HG03439 (cell line): ENCODE results near the gene UPK2.

ENCODE experiments used
- ATAC-seq: cut with Tn5 transposase; IDR thresholded peaks from one replicate; pipeline ENCODE4 v1.9.1; 2021; ENCODE audit warnings: mild to moderate bottlenecking, moderate library complexity; ENCODE audit not compliant: unreplicated experiment

Gene UPK2

DNA sequence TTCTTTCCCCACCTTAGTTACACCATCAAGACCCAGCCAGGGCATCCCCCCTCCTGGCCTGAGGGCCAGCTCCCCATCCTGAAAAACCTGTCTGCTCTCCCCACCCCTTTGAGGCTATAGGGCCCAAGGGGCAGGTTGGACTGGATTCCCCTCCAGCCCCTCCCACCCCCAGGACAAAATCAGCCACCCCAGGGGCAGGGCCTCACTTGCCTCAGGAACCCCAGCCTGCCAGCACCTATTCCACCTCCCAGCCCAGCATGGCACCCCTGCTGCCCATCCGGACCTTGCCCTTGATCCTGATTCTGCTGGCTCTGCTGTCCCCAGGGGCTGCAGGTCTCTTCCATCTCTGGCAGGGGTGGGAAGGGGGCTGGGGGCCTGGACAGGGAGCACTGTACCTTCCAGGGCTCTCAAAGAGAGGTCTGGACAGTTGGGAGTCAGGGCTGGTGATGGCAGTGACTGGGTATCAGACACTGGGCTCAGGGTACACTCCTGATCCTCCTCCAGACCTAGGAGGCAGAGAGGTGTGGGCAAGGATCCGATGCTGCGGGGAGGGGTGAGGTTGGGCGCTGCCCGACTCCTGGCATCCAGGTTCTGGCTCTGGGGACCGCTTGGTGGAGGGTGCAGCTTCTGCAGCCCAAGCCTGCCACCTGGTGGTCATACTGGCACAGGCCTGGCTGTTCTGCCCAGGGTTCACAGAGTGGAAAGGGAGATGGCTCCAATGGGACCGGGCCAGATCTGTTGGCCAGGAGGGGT is at the start of gene UPK2:
UPK2 (plus strand) TSS at position 205 of the 753 bp plus-strand sequence; CDS start at position 258, 53 bp downstream.
- ATAC-seq: peak; percentile 64

DNA sequence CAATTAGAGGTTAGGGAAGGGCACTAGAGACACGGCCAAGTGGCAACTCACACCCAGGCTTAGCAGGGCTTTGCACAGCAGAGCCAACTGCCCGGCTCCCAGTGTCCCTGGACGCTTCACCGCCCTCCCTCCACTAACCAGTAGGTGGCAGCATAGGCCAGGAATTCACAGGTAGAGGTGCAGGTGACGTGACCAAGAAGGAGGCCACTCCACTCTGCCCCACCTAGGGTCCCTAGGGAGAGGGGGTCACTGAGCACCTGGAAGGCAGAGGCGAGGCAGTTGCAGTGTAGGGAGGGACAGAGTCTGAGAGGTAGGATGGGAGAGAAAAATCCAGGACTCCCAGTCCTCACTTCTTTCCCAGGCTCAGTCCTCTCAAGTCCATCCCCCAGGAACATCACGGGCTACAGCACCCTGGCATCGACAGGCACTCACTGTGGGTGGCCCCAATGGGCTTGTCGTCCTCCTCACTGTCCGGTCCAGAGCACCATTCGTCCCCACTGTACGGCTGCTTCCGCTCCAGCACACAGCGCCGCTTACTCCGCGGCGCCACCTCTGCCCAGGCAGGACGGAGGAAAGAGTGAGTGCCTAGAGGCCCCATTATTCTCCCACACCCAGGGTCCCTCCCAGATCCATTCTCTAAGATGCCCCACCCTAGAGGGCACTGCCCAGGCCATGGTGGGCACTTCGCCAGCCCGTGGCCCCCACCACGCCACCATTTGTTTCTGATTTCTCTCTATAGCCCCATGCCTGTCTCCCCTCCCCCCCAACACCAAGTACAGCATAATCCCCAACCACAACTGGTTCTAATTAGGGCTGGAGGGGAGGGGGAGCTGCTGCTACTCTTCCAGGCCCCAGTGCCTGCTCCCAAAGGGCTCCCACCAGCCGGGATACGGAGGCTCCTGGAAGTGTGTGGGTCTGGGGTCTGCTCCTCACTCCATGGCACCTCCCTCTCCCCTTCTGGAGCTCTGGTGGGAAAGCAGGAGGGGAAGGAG is 48.8 kb upstream of the UPK2 start:
- ATAC-seq: peak; percentile 70

- ATAC-seq: no peak
Observed at GRCh38 chr11:118908264-118908663, 47.8 kb upstream of the UPK2 start.

GRCh38 chr11:118908901-118909618 is 47.0 kb upstream of the UPK2 start:
- no peak for ATAC-seq

DNA sequence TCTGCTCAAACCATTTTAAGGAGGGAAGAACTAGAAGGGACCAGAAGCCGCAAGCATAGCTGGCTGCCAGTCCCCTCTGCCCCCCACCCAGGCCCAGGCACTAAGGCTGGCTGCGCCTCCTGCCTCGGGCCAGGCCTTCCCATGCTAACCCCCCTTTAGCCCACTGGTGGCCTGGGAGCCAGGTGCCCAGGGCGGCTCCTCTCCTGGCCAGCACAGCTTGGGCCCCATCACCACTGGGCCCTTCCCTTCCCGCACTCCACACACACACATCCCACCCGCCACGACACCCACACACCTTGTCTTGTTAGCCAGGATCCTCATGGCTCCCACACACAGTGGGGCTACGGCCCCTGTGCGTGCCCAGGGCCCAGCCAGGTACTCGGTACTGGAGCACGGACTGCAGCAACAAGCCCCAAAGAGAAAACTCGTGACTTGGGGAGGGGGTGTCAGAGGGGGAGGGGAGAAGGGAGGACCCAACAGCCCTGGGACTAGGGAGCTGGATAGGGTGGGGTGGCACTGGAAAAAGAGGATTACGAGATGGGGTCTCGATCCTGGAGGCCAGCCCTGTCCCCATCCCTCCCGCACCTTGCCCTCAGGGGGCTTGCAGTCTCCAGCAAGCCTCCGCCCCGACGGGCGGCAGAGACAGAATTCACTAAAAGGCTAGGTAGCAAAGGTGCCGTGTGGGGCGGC is 46.3 kb upstream of the UPK2 start:
- ATAC-seq: no peak

DNA sequence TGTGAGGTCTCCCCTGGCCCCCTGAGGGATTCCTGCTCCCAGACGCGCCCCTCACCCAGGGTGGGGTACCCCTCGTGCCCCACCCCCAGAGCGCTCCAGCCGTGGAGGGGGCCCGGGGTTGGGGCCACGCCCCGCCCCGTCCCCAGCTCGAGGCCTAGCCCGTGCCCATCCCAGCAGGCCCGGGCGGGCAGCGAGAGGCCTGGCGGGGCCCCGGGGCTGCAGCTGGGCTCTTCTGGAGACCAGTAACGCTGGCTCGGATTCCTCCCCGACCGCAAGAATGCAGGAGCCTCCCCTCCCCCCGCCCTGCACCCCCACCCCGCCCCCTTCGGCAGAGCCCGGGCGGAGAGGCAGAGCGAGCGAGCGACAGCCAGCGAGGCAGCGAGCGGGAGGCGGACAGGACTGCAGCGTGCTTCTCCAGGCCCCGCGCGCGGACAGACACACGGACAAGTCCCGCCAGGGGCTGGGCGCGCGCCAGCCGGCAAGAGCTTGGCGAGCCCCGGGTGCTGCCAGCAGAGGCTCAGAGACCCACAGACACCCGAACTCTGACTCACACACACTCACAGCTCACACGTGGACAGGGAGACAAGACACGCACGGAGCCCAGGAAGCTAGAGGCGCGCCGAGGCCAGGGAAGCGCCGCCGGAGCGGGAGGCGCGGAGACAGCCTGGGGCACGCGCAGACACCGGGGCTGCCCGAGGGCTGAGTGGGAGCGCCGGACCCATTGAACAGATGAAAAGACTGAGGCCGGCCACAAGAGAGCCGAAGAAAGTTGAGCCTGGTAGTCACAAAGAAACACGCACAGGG is 45.6 kb upstream of the UPK2 start:
- ATAC-seq: no peak

DNA sequence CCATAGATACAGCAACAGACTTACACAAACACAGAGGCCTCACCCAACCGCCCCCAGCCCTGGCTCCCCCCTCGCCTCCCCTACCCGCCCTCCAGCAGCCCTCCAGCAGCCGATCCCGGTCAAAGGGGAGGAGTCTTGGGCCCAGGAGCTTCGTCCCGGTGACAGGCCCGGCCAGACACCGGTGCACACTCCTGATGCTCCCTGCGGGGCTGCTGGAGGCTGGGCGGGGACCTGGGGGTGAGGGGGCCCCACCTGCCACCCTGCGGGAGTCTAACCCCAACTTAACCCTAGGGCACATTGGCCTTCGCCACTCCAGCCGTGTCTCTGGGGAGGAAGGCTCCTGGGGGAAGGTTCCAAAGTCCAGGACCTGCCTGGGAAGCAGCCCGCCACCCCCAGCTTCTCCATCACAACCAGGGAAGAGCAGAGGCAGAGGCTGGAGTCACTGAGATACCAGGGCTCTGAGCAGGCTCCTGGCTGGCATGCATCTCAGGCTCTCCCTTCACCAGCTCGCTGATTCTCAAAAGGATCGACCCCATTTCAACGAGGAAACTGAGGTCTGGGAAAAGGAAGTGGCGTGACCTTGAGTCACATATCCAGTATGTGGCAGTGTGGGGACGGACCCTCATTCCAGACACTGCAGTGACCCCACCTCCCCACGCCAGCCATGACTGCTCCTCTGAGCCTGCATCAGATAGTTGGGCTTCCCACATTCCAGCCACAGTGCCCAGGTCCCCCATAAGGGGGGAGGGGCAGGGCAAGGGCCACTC is 44.8 kb upstream of the UPK2 start:
- no peak for ATAC-seq

DNA sequence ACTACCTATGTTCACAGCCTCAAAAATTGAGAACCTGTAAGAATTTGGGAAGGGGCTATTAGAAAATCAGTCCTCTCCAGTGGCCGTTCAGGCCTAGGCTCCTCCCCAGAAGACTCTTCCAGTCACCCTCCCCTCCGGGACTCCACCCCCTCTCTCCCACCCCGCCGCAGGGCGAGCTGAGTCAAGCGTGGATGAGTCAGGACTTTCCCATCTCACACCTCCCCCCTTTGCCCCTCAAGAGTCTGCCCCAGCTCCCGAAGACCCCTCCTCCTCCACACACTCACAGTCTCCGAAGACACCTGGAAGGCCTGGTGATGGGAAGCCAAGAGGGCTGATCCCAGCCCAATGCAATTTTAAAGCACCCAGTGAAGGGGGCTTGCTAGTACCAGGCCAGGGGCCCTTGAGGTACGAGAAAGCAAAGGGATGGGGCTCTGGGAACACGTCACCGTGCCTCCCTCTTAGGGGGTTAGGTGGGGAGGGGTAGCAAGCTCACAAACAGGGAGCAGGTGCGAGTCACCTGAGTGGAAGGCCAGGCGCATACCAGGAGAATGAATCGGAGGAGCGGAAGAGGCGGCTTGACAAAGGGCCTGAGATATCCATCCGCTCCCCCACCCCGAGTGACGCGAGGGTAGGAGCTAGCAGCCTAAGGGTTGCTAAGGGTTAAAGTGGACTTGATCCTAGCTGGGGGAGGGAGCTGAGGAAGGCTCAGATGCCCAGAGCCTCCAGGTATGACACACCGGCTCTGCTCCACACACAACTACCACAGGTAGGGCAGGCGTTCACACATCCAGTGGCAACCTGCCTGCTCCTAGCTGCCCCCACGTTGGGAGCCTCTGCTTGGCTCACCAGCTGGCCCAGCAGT is 44.0 kb upstream of the UPK2 start:
- ATAC-seq: no peak

DNA sequence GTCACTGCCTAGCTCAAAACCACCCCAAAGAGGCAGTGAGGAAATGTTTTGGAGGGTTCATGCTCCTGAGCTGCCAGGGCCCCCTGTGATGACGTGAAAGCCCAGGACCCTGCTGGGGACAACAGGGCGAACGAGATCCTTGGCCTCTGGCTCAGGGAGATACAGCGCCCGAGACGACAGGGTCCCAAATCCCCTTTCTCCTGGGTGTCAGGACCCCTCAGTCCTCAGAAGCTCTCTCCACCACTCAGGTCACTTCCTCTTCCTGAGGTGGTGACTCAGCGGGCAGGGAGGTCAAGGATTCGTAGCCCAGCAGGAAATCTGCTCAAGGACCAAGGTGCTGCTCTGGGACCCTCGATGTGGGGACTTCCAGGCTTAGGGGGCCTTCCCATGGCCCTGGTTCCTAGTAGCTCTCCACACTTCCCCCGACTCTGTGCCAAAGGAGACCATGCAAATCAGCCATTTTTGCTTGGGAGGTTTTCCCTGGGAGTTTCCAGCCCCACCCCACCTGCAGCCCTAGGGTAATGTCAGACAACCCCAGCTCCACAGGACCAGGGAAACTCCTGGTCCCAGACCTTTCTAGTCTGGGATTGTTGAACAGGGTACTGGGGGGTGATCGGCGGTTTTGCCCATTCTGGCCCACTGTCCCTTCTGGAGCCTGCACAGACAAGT is 43.2 kb upstream of the UPK2 start:
- no peak for ATAC-seq

DNA sequence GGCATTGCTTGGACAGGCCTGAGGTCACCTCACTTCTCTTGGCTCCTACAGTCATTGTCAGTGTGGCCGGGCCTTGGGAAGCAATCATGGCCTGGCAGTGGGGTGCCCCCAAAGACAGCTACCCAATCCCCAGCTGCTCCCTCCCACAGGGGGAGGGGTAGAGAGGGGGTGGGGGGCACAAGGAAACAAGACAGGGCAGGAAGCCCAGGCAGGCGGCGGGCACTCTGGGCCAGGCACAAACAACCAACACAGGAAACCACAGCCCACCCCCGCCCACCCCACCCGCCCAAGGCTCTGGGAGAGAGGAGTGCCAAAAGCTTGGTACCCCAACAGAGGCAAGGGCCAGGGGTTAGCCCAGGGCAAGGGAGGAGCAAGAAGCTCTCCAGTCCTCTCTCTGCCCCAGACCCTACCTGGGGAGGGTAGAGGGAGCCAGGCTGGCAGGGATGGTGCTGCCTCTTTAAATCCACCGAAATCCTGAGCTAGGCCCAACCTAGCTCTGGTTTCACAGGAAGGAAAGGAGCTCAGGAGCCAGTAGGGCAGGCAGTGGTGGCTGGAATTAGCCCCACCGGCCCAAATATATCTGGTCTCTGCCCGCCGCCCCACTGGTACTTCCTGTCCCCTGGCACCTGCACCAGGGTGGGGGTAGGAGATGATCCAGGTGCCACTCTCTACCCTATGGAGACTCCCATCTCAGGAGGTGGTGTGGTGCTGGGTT is 42.5 kb upstream of the UPK2 start:
- ATAC-seq: no peak

DNA sequence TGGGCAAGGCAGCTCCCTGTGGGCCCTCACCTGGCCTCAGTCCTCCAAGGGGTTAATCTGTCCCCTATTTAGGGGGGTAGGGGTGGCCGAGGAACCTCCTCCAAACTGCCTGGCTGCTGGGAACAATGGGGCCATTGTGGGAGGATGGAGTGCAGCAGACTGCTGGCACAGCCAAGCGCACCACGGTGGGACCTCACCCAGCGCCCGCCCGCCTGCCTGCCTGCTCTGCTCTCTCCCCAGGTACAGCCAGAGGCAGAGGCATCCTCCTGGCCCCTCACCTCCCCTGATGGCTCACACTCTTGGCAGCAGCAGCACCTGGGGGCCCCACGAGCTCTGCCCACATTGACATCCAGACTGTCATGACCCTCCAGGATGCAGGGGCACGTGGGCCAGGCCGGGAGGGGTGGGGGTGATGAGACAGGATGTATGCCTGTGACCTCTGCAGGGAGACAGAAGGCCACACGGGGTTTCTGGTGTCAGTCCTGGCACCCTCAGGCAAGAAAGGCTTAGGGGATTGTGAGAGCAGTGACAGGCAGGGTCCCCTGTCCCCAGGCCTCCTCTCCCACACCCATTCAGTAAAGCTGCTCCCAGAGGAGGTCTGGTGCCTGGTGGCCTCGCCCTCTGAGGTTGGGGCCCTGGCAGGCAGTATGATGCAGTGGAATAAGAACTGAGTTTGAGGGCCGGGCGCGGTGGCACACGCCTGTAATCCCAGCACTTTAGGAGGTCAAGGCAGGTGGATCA is 41.8 kb upstream of the UPK2 start:
- no peak for ATAC-seq

DNA sequence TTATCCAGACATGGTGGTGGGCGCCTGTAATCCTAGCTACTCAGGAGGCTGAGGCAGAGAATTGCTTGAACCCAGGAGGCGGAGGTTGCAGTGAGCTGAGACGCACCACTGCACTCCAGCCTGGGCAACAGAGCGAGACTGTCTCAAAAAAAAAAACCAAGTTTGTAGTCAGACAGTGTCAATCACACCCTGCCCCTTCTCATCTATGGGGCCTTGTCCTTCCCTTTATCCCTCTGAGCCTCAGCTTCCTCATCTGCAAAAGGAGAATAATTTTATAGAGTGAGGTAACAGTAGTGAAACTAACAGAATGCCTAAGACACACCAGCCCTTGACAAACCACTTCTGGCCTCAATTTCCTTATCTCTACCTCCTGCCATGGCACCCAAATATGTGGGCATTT is 41.1 kb upstream of the UPK2 start:
- ATAC-seq: no peak

DNA sequence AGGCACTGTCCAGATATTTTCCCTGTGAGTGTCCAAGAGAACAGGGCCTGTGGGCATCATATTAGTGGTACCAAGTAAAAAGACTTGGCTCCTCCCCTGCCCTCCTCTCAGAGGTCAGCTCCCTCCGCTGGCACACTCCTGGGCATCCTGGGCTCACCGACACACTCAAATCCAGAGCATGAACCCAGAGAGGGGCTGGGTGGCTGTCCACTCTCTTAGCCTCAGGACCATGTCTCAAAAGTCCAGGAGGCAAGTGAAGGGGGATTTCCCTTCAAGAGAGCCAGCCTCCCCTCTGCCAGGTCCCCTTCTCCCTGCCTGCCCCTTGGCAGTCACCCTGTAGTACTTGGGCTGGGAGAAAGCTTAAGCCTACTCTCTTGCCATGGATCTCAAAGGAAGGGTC is 40.7 kb upstream of the UPK2 start:
- no peak for ATAC-seq

- no peak for ATAC-seq
Observed at GRCh38 chr11:118915941-118916841, 39.9 kb upstream of the UPK2 start.

- ATAC-seq: no peak
Observed at GRCh38 chr11:118916842-118917388, 39.2 kb upstream of the UPK2 start.
